Transverse colon (tissue), 4 donors: Measurements from ENCODE around the gene TNFRSF8. TPM values are rescaled to one million over a fixed set of nuclear protein-coding genes. Genes with fewer than 3 reads are reported as not detected.
A peak's percentile ranks its signal among the peaks of the same experiment; 100 is the strongest.

Source experiments
- DNase-seq: peaks from one replicate; pipeline ENCODE4 v3.0.0-alpha.2; 2019
- H3K27ac ChIP-seq, 4 donors: fragments of 200-600 bp; sonication (generic); 2 replicates each; pipeline ENCODE4 v1.5.1; 2016 to 2018; ENCODE audit warnings: inconsistent platforms in 4 of 4
- H3K27me3 ChIP-seq: fragments of 200-600 bp; sonication (generic); 2 replicates; pipeline ENCODE4 v1.5.1; 2017; ENCODE audit warnings: inconsistent platforms
- H3K36me3 ChIP-seq, 4 donors: fragments of 200-600 bp; sonication (generic); 2 replicates each; pipeline ENCODE4 v1.5.1; 2017 to 2019; ENCODE audit warnings: inconsistent platforms in 4 of 4
- H3K4me1 ChIP-seq, 4 donors: fragments of 200-600 bp; sonication (generic); 2 replicates each; pipeline ENCODE4 v1.5.1; 2017 to 2020; ENCODE audit warnings: inconsistent platforms in 4 of 4
- H3K4me3 ChIP-seq, 4 donors: fragments of 200-600 bp; sonication (generic); 1 replicate in 1 of 4; 2 replicates in 3 of 4; pipeline versions ENCODE4 v1.5.1 to v1.6.1; 2017 to 2019; ENCODE audit warnings: inconsistent platforms in 4 of 4
- H3K9me3 ChIP-seq, 2 donors: fragments of 200-600 bp; sonication (generic); 2 replicates each; pipeline ENCODE4 v1.5.1; 2017 to 2019; ENCODE audit warnings: inconsistent platforms in 2 of 2
- EP300 ChIP-seq: sonication (generic); formaldehyde crosslinking; IDR thresholded peaks from one replicate; pipeline ENCODE4 v1.6.1; 2017; ENCODE audit warnings: antibody characterized with exemption, low read depth
- POLR2A ChIP-seq: fragments of 450-650 bp; IDR thresholded peaks from one replicate; pipeline ENCODE4 v1.6.1; 2016; ENCODE audit warnings: antibody characterized with exemption, mild to moderate bottlenecking, moderate library complexity
- POLR2AphosphoS5 ChIP-seq, 3 donors: sonication (generic); formaldehyde crosslinking; IDR thresholded peaks; one replicate each; pipeline ENCODE4 v1.6.1; 2016; ENCODE audit warnings: antibody characterized with exemption in 3 of 3
- WGBS, 2 donors: methylation state at CpG; one replicate each; pipeline ENCODE4 v1.1.5; 2018; ENCODE audit warnings: low coverage in 1 of 2; 5-methylcytosine and 5-hydroxymethylcytosine counted together
- in situ Hi-C, 4 donors: fragments of 200-750 bp; cut with MboI; loops; one replicate each; pipeline versions ENCODE4 v1.15.0 to v1.15.1; 2017; ENCODE audit warnings: low sequenced_read_pairs in 3 of 4, low pct_ligation_motif_present in 1 of 4, low pct_unique_long_range_greater_than_20kb in 1 of 4
- intact Hi-C: fragments of 100-400 bp; cut with DNase I; formaldehyde crosslinking; loops from one replicate; pipeline ENCODE4 v1.15.1; 2023; ENCODE audit warnings: low total_unique reads
- total RNA-seq, 4 donors: library from RNA; depleted of rRNA; stranded (reverse); fragments of >200 nt; gene quantifications; one replicate each; pipeline ENCODE4 v1.1.0, GENCODE V29; 2016
- TF ChIP-seq, protein P1 (sequence below), 5 experiments: fragments of 200-600 bp in 3 of 5; fragments of 450-650 bp in 2 of 5; sonication (generic) in 3 of 5; IDR thresholded peaks; 1 replicate in 2 of 5; 2 replicates in 3 of 5; pipeline ENCODE4 v1.5.1; 2016 to 2017; ENCODE audit warnings: antibody characterized with exemption in 5 of 5, inconsistent platforms in 3 of 5, mild to moderate bottlenecking in 2 of 5, moderate library complexity in 1 of 5

TNFRSF8 gene
- total RNA-seq, 4 donors from 2014 or later, result 0.16 TPM; not detected in 3

DNA sequence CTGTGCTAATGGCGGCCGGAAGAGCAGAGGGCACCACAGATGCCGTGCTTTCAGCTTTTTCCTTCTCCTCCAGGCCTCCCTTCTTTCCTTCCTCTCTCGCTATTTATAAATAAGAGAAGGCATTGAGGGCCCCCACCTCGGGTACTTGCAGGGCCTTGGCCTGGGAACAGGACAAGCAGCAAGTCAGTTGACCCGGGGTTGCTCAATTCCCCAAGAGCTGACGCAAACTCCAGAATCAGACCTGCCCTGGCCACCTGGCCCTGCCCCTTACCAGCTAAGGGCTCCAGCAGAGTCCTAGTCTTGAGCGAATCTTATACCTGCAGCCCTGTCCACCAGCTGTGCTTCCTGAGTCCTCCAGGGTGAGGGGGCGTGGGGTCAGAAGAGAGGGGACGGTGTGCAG is 117.2 kb downstream of the TNFRSF8 start:
- Histone ChIP-seq H3K4me3 (no peak overlapping the region), H3K27me3 (no peaks in the 10 kb centered on the region), H3K9me3 (no peaks in the 10 kb centered on the region), H3K4me1 (peaks cover 16 to 71% (median 41%) of the 10 kb centered on the region in 4 donors), H3K27ac (peak overlapping the region; percentile 51 to 87 (median 82)), H3K36me3 (no peaks in the 10 kb centered on the region)
- in situ Hi-C loops, result no loop called here
- TF ChIP-seq, protein P1, sequence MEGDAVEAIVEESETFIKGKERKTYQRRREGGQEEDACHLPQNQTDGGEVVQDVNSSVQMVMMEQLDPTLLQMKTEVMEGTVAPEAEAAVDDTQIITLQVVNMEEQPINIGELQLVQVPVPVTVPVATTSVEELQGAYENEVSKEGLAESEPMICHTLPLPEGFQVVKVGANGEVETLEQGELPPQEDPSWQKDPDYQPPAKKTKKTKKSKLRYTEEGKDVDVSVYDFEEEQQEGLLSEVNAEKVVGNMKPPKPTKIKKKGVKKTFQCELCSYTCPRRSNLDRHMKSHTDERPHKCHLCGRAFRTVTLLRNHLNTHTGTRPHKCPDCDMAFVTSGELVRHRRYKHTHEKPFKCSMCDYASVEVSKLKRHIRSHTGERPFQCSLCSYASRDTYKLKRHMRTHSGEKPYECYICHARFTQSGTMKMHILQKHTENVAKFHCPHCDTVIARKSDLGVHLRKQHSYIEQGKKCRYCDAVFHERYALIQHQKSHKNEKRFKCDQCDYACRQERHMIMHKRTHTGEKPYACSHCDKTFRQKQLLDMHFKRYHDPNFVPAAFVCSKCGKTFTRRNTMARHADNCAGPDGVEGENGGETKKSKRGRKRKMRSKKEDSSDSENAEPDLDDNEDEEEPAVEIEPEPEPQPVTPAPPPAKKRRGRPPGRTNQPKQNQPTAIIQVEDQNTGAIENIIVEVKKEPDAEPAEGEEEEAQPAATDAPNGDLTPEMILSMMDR (IDR thresholded peaks at IDR 0.05), result no peak
- TF ChIP-seq EP300, result no peak
- no peak for TF ChIP-seq POLR2A
- no peak for TF ChIP-seq POLR2AphosphoS5 (IDR thresholded peaks at IDR 0.05)
- DNase-seq, result peak; percentile 65
- 62 to 76% methylated on average over 4 to 10 of the region's 10 CpGs for WGBS, 2 donors
- intact Hi-C loops, result no loop called here

GRCh38 chr1:12180903-12181302 is 117.8 kb downstream of the TNFRSF8 start:
- no peaks in the 10 kb centered on the region for H3K36me3 ChIP-seq
- H3K27ac ChIP-seq, result peak overlapping the region; percentile 51 to 87 (median 82)
- in situ Hi-C loops, result no loop called here
- H3K4me1 ChIP-seq, result peaks cover 21 to 73% (median 45%) of the 10 kb centered on the region in 4 donors
- TF ChIP-seq POLR2AphosphoS5 (IDR thresholded peaks at IDR 0.05), result no peak
- no peak for TF ChIP-seq EP300
- no peak for TF ChIP-seq POLR2A
- TF ChIP-seq, protein P1 (IDR thresholded peaks at IDR 0.05), result no peak
- no peak for DNase-seq
- H3K4me3 ChIP-seq, result no peak overlapping the region
- intact Hi-C loops, result no loop called here
- H3K9me3 ChIP-seq, result no peaks in the 10 kb centered on the region
- no peaks in the 10 kb centered on the region for H3K27me3 ChIP-seq
- WGBS, 2 donors, result 80 to 90% methylated on average over 2 to 7 of the region's 7 CpGs

- 91% methylated on average over 7 of the region's 7 CpGs; no CpG with 5 or more reads in 1 of the 2 donors for WGBS, 2 donors
Observed at GRCh38 chr1:12181568-12181967, 118.5 kb downstream of the TNFRSF8 start.

DNA sequence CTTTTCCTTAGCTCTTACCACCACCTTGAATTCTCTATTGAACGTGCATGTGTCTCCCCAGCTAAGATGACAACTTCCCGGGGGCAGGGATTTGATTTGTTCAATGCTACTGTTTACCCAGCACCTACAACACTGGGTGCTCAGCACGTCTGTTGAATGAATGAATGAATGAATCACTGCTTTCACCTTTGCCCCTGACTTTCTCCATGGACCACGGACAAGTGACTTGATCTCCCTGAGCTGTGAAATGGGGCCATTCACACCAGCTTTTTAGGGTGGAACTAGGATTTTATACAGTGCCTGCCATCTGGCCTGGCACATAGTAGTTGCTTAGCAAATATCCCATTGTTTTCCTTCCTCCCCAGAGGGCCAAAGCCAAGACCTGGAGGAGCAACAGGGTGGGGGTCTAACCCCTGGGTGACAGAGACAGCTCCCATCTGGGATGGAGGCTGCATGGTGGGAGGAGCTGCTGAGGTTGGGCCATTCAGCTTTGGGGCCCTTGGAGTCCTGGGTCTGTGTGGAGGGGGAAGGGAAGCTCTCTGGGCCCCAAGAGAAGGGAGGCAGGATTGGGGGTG is 119.4 kb downstream of the TNFRSF8 start:
- Histone ChIP-seq H3K4me3 (no peak overlapping the region), H3K36me3 (no peaks in the 10 kb centered on the region), H3K27ac (peak overlapping the region; percentile 80 to 87 (median 82)), H3K4me1 (peaks cover 22 to 73% (median 56%) of the 10 kb centered on the region in 4 donors), H3K27me3 (no peaks in the 10 kb centered on the region), H3K9me3 (no peaks in the 10 kb centered on the region)
- in situ Hi-C loops, result no loop called here
- TF ChIP-seq, protein P1 (IDR thresholded peaks at IDR 0.05), result no peak
- TF ChIP-seq POLR2AphosphoS5 (IDR thresholded peaks at IDR 0.05) (no peak), EP300 (no peak), POLR2A (no peak)
- no peak for DNase-seq
- intact Hi-C loops, result no loop called here
- 55 to 59% methylated on average over 2 to 4 of the region's 4 CpGs for WGBS, 2 donors

More at GRCh38 chr1:12181568-12181967, 118.5 kb downstream of the TNFRSF8 start:
- H3K4me3 ChIP-seq, result no peak overlapping the region
- TF ChIP-seq POLR2A, result no peak
- TF ChIP-seq, protein P1 (IDR thresholded peaks at IDR 0.05), result no peak
- TF ChIP-seq EP300, result no peak
- TF ChIP-seq POLR2AphosphoS5 (IDR thresholded peaks at IDR 0.05), result no peak
- no peaks in the 10 kb centered on the region for H3K36me3 ChIP-seq
- no peaks in the 10 kb centered on the region for H3K27me3 ChIP-seq
- intact Hi-C loops, result no loop called here
- H3K27ac ChIP-seq, result peak overlapping the region; percentile 80 to 87 (median 82)
- in situ Hi-C loops, result no loop called here
- peaks cover 22 to 77% (median 51%) of the 10 kb centered on the region in 4 donors for H3K4me1 ChIP-seq
- no peak for DNase-seq
- H3K9me3 ChIP-seq, result no peaks in the 10 kb centered on the region
